HEK293 (cell line): ENCODE results near the gene KRT25.

ENCODE experiments used
- CTCF ChIA-PET: fragments of 350-600 bp; formaldehyde crosslinking; extraction: SDS; loops from one replicate; lab custom pipeline; 2021; ENCODE audit warnings: antibody characterized with exemption; lab: Yijun Ruan, JAX
- POLR2A ChIA-PET: fragments of 300-600 bp; formaldehyde crosslinking; extraction: SDS; loops from one replicate; lab custom pipeline; 2020; ENCODE audit warnings: antibody characterized with exemption, inconsistent platforms; lab: Yijun Ruan, JAX
- H3K27ac ChIP-seq: fragments of 200-500 bp; sonication (Bioruptor generic); 2 replicates; pipeline ENCODE4 v1.5.1; 2014; ENCODE audit warnings: low read depth, low read length, control low read depth, inconsistent platforms; ENCODE audit errors: extremely low read depth
- H3K36me3 ChIP-seq, 2 experiments: fragments of 200-500 bp in 1 of 2; sonication (Bioruptor generic) in 1 of 2; 1 replicate in 1 of 2; 2 replicates in 1 of 2; pipeline ENCODE4 v1.5.1; 2014 to 2017; ENCODE audit warnings: inconsistent platforms in 2 of 2, low read length in 2 of 2; ENCODE audit not compliant: control insufficient read depth in 2 of 2, insufficient read depth in 1 of 2
- H3K4me1 ChIP-seq: fragments of 200-500 bp; sonication (Bioruptor generic); 2 replicates; pipeline ENCODE4 v1.5.1; 2014; ENCODE audit warnings: mild to moderate bottlenecking, low read length, inconsistent platforms; ENCODE audit not compliant: control insufficient read depth, insufficient read depth
- H3K4me3 ChIP-seq: 2 replicates; pipeline ENCODE4 v1.5.1; 2011; ENCODE audit warnings: low read depth, mild to moderate bottlenecking, control low read depth, low read length, moderate library complexity
- H3K9me3 ChIP-seq: fragments of 200-500 bp; sonication (Bioruptor generic); 2 replicates; pipeline ENCODE4 v1.5.1; 2014; ENCODE audit warnings: low read depth, low read length, inconsistent platforms; ENCODE audit not compliant: control insufficient read depth, insufficient read depth
- MEIS1 ChIP-seq: sonication (generic); formaldehyde crosslinking; IDR thresholded peaks from 2 replicates; pipeline ENCODE4 v1.8.1; 2022; ENCODE audit warnings: missing genetic modification reagents, mild to moderate bottlenecking, borderline replicate concordance
- MYNN ChIP-seq: fragments of 450-650 bp; formaldehyde crosslinking; IDR thresholded peaks from 2 replicates; pipeline ENCODE4 v1.5.1; 2016; ENCODE audit warnings: missing biosample characterization, missing genetic modification characterization, borderline replicate concordance
- RBAK ChIP-seq: fragments of 450-650 bp; formaldehyde crosslinking; IDR thresholded peaks from 2 replicates; pipeline ENCODE4 v1.5.1; 2016; ENCODE audit warnings: missing biosample characterization, missing genetic modification characterization
- REPIN1 ChIP-seq: fragments of 450-650 bp; formaldehyde crosslinking; IDR thresholded peaks from 2 replicates; pipeline ENCODE4 v1.5.1; 2017; ENCODE audit warnings: missing biosample characterization, missing genetic modification characterization, low read depth
- SCRT1 ChIP-seq: fragments of 450-650 bp; formaldehyde crosslinking; IDR thresholded peaks from 2 replicates; pipeline ENCODE4 v1.5.1; 2016; ENCODE audit warnings: missing biosample characterization, missing genetic modification characterization, borderline replicate concordance
- SP3 ChIP-seq: fragments of 450-650 bp; formaldehyde crosslinking; IDR thresholded peaks from 2 replicates; pipeline ENCODE4 v1.5.1; 2016; ENCODE audit warnings: missing biosample characterization, missing genetic modification characterization
- ZNF10 ChIP-seq: fragments of 450-650 bp; formaldehyde crosslinking; IDR thresholded peaks from 2 replicates; pipeline ENCODE4 v1.5.1; 2017; ENCODE audit warnings: missing biosample characterization, missing genetic modification characterization
- ZNF174 ChIP-seq: fragments of 450-650 bp; formaldehyde crosslinking; IDR thresholded peaks from 2 replicates; pipeline ENCODE4 v1.5.0; 2017; ENCODE audit warnings: missing biosample characterization, mild to moderate bottlenecking, missing genetic modification characterization
- ZNF223 ChIP-seq: fragments of 450-650 bp; formaldehyde crosslinking; IDR thresholded peaks from 2 replicates; pipeline ENCODE4 v1.5.1; 2016; ENCODE audit warnings: missing biosample characterization, missing genetic modification characterization
- ZNF23 ChIP-seq: fragments of 450-650 bp; formaldehyde crosslinking; IDR thresholded peaks from 2 replicates; pipeline ENCODE4 v1.5.1; 2016; ENCODE audit warnings: missing biosample characterization, missing genetic modification characterization, borderline replicate concordance
- ZNF292 ChIP-seq: fragments of 450-650 bp; formaldehyde crosslinking; IDR thresholded peaks from 2 replicates; pipeline ENCODE4 v1.5.1; 2016; ENCODE audit warnings: low read depth, missing biosample characterization, missing genetic modification characterization, borderline replicate concordance
- ZNF394 ChIP-seq: fragments of 450-650 bp; formaldehyde crosslinking; IDR thresholded peaks from 2 replicates; pipeline ENCODE4 v1.5.1; 2016; ENCODE audit warnings: missing biosample characterization, missing genetic modification characterization, mild to moderate bottlenecking, moderate library complexity, borderline replicate concordance
- ZNF48 ChIP-seq: fragments of 450-650 bp; formaldehyde crosslinking; IDR thresholded peaks from 2 replicates; pipeline ENCODE4 v1.5.1; 2016; ENCODE audit warnings: missing biosample characterization, missing genetic modification characterization
- ZNF626 ChIP-seq: fragments of 450-650 bp; sonication (Bioruptor Pico); formaldehyde crosslinking; IDR thresholded peaks from 2 replicates; pipeline ENCODE4 v1.5.1; 2018; ENCODE audit warnings: missing biosample characterization, missing genetic modification characterization, inconsistent platforms
- ZNF768 ChIP-seq: fragments of 450-650 bp; formaldehyde crosslinking; IDR thresholded peaks from 2 replicates; pipeline ENCODE4 v1.5.1; 2018; ENCODE audit warnings: missing biosample characterization, mild to moderate bottlenecking, missing genetic modification characterization
- TF ChIP-seq, protein P1 (sequence below): IDR thresholded peaks from 2 replicates; pipeline ENCODE4 v1.6.1; 2011; ENCODE audit warnings: mild to moderate bottlenecking, low read depth, low read length, borderline replicate concordance
- TF ChIP-seq, protein P2 (sequence below): fragments of 450-650 bp; formaldehyde crosslinking; IDR thresholded peaks from 2 replicates; pipeline ENCODE4 v1.5.1; 2016; ENCODE audit warnings: missing biosample characterization, missing genetic modification characterization
- TF ChIP-seq, protein P3 (sequence below): fragments of 450-650 bp; formaldehyde crosslinking; IDR thresholded peaks from 2 replicates; pipeline ENCODE4; 2016; ENCODE audit warnings: missing biosample characterization, missing genetic modification characterization
- TF ChIP-seq, protein P4 (sequence below): fragments of 450-650 bp; formaldehyde crosslinking; IDR thresholded peaks from 2 replicates; pipeline ENCODE4 v1.5.1; 2016; ENCODE audit warnings: missing biosample characterization, missing genetic modification characterization

KRT25 gene

DNA sequence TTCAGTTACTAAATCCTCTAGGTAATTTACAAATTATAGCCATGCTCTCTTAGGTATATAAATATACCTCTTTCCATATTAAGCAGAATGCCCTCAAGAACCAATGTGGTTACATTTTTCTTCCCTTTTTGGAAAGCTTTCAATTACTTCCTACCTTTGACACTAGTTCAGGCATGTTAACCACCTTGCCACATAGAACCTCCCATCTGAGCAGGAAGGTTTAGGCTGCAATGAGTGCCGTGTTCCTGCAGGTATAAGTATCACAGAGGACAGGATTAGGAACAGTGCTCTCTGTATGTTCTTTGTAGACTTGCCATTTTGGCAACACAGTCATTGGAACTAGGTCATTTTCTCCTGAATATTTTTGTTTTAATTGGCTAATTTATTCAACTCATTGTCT is 20.1 kb downstream of the KRT25 start:
- Histone ChIP-seq H3K9me3 (no peaks in the 10 kb centered on the region), H3K36me3 (no peaks in the 10 kb centered on the region), H3K4me3 (no peak overlapping the region), H3K27ac (no peak overlapping the region), H3K4me1 (no peaks in the 10 kb centered on the region)
- TF ChIP-seq ZNF223 (tag by site-specific recombination) (no peak), ZNF174 (no peak)
- TF ChIP-seq, protein P1, sequence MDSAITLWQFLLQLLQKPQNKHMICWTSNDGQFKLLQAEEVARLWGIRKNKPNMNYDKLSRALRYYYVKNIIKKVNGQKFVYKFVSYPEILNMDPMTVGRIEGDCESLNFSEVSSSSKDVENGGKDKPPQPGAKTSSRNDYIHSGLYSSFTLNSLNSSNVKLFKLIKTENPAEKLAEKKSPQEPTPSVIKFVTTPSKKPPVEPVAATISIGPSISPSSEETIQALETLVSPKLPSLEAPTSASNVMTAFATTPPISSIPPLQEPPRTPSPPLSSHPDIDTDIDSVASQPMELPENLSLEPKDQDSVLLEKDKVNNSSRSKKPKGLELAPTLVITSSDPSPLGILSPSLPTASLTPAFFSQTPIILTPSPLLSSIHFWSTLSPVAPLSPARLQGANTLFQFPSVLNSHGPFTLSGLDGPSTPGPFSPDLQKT = no peak
- ChIA-PET POLR2A (no interaction called here), CTCF (interaction anchor here (0.7 kb wide), 1 partner anchor 26 kb away, joined by 3 read pairs; no protein-coding TSS in a partner anchor)

DNA sequence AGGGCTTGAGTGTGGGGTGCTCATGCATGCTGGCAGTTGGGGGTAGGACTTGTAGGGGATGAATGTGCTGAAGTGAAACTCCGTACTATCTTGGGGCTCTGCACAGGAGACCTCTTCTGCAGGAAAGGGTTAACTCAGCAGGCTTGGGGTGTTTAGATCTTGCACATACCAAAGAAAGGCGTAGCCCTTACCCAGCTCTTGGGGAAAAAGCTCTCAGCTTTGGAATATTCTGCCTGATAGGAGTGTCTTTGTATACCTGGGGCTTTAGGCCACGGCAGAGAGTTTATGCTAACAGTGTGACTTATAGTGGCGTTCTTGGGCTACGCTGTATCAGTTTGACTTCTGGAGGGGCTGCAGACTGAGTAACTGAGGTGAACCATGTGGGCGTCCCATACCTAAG is 21.1 kb downstream of the KRT25 start:
- no peaks in the 10 kb centered on the region for H3K9me3 ChIP-seq
- H3K27ac ChIP-seq = no peak overlapping the region
- TF ChIP-seq ZNF23 (no peak), ZNF626 (tag by site-specific recombination) (no peak), RBAK (tag by site-specific recombination) (no peak), ZNF48 (tag by site-specific recombination) (no peak), ZNF768 (no peak), ZNF292 (tag by site-specific recombination) (no peak), ZNF394 (tag by site-specific recombination) (no peak)
- POLR2A ChIA-PET = no interaction called here
- no peaks in the 10 kb centered on the region for H3K36me3 ChIP-seq
- CTCF ChIA-PET = interaction anchor here (0.6 kb wide), 1 partner anchor 18 kb away, joined by 3 read pairs; no protein-coding TSS in a partner anchor
- H3K4me3 ChIP-seq = no peak overlapping the region
- H3K4me1 ChIP-seq = no peaks in the 10 kb centered on the region

DNA sequence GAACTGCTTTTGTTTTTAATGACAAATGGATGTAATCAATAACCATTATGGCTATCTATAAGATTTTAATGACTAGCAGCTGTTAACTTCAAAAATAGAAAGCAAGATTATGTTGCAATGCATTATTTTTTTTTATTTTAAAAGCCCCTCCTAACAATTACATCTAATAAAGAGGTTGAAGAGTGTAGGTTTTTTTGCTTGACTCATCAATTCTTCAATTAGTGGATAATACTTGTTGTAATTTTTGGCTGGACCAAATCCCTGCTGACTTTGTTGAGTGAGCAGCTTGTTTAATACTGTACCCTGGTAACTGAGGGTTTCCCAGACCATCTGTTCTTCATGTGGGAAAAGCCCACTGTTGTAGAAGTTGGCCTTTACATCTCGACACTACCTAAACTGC is 24.2 kb downstream of the KRT25 start:
- no peaks in the 10 kb centered on the region for H3K4me1 ChIP-seq
- no peak for TF ChIP-seq SCRT1 (tag by site-specific recombination)
- no peaks in the 10 kb centered on the region for H3K9me3 ChIP-seq
- ChIA-PET CTCF (no interaction called here), POLR2A (interaction anchor here (0.7 kb wide), 1 partner anchor 84 kb away, joined by 3 read pairs; the partner anchor contains the start of gene SMARCE1)
- no peaks in the 10 kb centered on the region for H3K36me3 ChIP-seq
- no peak overlapping the region for H3K27ac ChIP-seq
- no peak overlapping the region for H3K4me3 ChIP-seq

DNA sequence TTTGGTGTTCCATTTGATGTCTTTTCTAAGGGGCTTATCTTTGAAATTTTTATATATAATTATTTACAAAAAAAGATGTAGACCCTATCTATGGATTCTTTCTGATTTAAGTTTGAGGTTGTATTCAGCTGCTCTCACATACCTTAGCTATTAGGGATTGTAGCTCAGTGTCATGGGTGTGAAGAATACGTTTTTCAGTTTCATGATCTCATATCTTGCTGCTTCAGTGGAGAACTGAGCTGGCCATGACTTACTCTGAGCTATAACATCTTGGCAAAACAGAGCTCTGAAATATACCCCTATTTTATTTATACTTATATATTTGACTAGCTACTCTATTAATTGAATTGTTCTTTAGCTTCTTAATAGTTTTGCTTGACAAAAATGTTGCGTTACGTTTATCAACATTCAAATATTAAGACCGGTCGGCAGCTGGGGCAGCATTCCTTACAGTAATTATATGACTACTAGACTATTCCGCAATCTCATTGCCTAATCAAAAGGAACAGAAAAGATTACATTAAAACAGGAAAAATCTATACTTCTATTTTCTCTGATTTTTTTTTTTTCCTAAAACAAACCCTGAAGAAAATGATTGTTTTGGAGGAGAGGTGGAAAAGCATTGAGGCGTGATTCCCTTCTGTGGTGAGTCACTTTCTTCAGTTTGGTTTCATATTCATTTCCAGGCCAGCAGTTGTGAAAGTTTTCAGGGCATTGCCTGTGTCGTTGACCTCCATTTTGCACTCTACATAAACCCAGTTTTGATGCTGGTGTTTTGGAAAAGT is 27.5 kb downstream of the KRT25 start:
- Histone ChIP-seq H3K9me3 (no peaks in the 10 kb centered on the region), H3K36me3 (no peaks in the 10 kb centered on the region), H3K4me1 (no peaks in the 10 kb centered on the region), H3K4me3 (no peak overlapping the region), H3K27ac (no peak overlapping the region)
- ChIA-PET POLR2A (no interaction called here), CTCF (interaction anchor here (0.6 to 1.3 kb wide), 7 partner anchors 13 to 112 kb away, joined by 3 to 7 read pairs (median 5); no protein-coding TSS in a partner anchor)
- TF ChIP-seq MYNN (no peak), REPIN1 (tag by site-specific recombination) (no peak), MEIS1 (CRISPR knock-in tag) (no peak), ZNF10 (tag by site-specific recombination) (no peak), SP3 (tag by site-specific recombination) (no peak)
- TF ChIP-seq, protein P2, sequence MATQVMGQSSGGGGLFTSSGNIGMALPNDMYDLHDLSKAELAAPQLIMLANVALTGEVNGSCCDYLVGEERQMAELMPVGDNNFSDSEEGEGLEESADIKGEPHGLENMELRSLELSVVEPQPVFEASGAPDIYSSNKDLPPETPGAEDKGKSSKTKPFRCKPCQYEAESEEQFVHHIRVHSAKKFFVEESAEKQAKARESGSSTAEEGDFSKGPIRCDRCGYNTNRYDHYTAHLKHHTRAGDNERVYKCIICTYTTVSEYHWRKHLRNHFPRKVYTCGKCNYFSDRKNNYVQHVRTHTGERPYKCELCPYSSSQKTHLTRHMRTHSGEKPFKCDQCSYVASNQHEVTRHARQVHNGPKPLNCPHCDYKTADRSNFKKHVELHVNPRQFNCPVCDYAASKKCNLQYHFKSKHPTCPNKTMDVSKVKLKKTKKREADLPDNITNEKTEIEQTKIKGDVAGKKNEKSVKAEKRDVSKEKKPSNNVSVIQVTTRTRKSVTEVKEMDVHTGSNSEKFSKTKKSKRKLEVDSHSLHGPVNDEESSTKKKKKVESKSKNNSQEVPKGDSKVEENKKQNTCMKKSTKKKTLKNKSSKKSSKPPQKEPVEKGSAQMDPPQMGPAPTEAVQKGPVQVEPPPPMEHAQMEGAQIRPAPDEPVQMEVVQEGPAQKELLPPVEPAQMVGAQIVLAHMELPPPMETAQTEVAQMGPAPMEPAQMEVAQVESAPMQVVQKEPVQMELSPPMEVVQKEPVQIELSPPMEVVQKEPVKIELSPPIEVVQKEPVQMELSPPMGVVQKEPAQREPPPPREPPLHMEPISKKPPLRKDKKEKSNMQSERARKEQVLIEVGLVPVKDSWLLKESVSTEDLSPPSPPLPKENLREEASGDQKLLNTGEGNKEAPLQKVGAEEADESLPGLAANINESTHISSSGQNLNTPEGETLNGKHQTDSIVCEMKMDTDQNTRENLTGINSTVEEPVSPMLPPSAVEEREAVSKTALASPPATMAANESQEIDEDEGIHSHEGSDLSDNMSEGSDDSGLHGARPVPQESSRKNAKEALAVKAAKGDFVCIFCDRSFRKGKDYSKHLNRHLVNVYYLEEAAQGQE (tag by site-specific recombination) = no peak
- TF ChIP-seq, protein P3, sequence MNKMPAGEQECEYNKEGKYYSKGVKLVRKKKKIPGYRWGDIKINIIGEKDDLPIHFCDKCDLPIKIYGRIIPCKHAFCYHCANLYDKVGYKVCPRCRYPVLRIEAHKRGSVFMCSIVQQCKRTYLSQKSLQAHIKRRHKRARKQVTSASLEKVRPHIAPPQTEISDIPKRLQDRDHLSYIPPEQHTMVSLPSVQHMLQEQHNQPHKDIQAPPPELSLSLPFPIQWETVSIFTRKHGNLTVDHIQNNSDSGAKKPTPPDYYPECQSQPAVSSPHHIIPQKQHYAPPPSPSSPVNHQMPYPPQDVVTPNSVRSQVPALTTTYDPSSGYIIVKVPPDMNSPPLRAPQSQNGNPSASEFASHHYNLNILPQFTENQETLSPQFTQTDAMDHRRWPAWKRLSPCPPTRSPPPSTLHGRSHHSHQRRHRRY (tag by site-specific recombination) = no peak
- TF ChIP-seq, protein P4, sequence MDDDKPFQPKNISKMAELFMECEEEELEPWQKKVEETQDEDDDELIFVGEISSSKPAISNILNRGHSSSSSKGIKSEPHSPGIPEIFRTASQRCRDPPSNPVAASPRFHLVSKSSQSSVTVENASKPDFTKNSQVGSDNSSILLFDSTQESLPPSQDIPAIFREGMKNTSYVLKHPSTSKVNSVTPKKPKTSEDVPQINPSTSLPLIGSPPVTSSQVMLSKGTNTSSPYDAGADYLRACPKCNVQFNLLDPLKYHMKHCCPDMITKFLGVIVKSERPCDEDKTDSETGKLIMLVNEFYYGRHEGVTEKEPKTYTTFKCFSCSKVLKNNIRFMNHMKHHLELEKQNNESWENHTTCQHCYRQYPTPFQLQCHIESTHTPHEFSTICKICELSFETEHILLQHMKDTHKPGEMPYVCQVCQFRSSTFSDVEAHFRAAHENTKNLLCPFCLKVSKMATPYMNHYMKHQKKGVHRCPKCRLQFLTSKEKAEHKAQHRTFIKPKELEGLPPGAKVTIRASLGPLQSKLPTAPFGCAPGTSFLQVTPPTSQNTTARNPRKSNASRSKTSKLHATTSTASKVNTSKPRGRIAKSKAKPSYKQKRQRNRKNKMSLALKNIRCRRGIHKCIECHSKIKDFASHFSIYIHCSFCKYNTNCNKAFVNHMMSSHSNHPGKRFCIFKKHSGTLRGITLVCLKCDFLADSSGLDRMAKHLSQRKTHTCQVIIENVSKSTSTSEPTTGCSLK (tag by site-specific recombination) = no peak
